SK-N-MC (cell line): ENCODE results near the gene NKIRAS2.

ENCODE experiments used
- EZH2 ChIP-seq: fragments of 200-600 bp; sonication (generic); IDR thresholded peaks from one replicate; pipeline ENCODE4 v1.6.1; 2017; ENCODE audit warnings: antibody characterized with exemption
- FOXP2 ChIP-seq: optimal IDR thresholded peaks from 2 replicates; pipeline ENCODE3; 2011; ENCODE audit warnings: mild to moderate bottlenecking, moderate library complexity; ENCODE audit not compliant: insufficient read depth; ENCODE audit errors: extremely low read length, control extremely low read depth
- POLR2AphosphoS5 ChIP-seq: IDR thresholded peaks from 2 replicates; pipeline ENCODE4 v1.6.1; 2012; ENCODE audit warnings: mild to moderate bottlenecking, low read depth, low read length, borderline replicate concordance

DNA sequence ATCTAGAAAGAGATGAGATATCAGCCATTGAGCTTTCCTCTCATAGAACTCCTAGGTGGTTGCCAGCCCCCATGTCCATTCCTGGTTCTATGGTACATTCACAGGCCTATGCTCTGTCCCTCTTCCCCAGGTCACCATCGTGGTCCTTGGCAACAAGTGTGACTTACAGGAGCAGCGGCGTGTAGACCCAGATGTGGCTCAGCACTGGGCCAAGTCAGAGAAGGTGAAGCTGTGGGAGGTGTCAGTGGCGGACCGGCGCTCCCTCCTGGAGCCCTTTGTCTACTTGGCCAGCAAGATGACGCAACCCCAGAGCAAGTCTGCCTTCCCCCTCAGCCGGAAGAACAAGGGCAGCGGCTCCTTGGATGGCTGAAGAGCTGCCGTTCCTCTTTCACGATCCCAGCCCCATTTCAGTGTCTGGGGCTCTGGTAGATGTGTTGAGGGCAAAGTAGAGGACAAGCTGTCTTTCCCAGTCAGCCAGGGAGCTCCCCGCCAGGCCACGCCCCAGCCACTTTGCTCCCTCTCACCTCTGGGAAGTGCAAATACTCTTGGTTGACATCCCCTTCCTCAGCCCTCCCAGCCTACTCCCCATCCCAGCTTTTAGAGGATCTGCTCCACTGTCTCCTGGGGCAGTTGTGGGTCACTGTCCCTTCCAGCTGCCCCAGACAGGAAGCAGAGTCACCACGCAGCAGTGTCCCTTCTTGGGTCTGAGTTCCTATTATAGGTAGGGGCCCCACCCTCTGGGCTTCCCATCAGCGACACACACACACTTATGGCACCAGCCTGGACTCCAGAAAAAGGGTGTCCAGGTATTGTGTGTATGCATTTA lies 3.8 kb downstream of the NKIRAS2 start:
- TF ChIP-seq POLR2AphosphoS5 (no peak), EZH2 (no peak), FOXP2 (no peak)
